HFF-Myc (cell line): ENCODE data around the gene DNAI2.

Source experiments
- DNase-seq: peaks from one replicate; pipeline ENCODE4 v3.0.0-alpha.2; 2011; ENCODE audit warnings: low read depth; ENCODE audit errors: extremely low read depth
- H3K4me3 ChIP-seq: replicated peaks from 2 replicates; pipeline ENCODE4 v1.5.1; 2011; ENCODE audit warnings: low read depth, mild to moderate bottlenecking, control low read depth, low read length
- TF ChIP-seq, protein P1 (sequence below): IDR thresholded peaks from 2 replicates; pipeline ENCODE4 v1.5.1; 2012; ENCODE audit warnings: mild to moderate bottlenecking, low read depth, low read length, control low read depth; ENCODE audit errors: missing control alignments

The DNAI2 gene

DNA sequence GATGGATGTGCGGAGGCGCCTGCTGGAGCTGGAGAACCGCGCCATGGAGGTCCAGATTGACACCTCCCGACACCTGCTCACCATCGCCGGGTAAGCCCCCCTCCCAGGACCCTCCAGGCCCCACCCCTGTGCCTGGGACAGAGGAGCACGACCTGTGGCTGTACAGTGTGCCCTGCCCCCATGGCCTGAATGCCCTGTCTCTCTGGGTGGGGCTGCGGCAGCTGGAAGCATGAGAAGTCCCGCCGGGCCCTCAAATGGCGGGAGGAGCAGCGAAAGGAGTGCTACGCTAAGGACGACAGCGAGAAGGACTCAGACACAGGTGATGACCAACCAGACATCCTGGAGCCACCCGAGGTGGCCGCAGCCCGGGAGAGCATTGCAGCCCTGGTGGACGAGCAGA is 76.5 kb downstream of the DNAI2 start:
- H3K4me3 ChIP-seq: no peak overlapping the region
- TF ChIP-seq, protein P1, sequence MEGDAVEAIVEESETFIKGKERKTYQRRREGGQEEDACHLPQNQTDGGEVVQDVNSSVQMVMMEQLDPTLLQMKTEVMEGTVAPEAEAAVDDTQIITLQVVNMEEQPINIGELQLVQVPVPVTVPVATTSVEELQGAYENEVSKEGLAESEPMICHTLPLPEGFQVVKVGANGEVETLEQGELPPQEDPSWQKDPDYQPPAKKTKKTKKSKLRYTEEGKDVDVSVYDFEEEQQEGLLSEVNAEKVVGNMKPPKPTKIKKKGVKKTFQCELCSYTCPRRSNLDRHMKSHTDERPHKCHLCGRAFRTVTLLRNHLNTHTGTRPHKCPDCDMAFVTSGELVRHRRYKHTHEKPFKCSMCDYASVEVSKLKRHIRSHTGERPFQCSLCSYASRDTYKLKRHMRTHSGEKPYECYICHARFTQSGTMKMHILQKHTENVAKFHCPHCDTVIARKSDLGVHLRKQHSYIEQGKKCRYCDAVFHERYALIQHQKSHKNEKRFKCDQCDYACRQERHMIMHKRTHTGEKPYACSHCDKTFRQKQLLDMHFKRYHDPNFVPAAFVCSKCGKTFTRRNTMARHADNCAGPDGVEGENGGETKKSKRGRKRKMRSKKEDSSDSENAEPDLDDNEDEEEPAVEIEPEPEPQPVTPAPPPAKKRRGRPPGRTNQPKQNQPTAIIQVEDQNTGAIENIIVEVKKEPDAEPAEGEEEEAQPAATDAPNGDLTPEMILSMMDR: no peak
- no peak for DNase-seq

DNA sequence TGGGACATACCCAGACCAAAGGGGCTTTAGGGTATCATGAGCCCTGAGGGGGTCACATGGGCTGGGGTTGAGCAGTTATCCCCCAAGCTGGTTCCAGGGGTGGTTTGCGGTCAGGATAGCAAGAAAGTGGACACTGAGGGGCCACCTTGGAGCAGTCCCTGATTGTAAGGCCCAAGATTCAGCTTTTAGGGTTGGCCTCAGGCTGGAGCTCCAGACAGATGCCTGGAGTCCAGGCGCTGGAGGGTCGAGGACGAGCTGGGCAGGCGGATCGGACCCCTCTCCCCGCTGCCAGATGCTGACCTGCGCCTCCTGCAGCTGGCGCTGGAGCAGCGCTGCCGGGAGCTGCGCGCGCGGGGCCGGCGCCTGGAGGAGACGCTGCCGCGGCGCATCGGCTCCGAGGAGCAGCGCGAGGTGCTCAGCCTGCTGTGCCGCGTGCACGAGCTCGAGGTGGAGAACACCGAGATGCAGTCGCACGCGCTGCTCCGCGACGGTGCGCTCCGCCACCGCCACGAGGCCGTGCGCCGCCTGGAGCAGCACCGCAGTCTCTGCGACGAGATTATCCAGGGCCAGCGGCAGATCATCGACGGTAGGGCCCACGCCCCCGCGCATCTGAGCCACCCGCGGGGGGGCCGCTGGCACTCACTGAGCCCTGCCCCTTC is 77.6 kb downstream of the DNAI2 start:
- TF ChIP-seq, protein P1: no peak
- DNase-seq: no peak
- H3K4me3 ChIP-seq: no peak overlapping the region

DNA sequence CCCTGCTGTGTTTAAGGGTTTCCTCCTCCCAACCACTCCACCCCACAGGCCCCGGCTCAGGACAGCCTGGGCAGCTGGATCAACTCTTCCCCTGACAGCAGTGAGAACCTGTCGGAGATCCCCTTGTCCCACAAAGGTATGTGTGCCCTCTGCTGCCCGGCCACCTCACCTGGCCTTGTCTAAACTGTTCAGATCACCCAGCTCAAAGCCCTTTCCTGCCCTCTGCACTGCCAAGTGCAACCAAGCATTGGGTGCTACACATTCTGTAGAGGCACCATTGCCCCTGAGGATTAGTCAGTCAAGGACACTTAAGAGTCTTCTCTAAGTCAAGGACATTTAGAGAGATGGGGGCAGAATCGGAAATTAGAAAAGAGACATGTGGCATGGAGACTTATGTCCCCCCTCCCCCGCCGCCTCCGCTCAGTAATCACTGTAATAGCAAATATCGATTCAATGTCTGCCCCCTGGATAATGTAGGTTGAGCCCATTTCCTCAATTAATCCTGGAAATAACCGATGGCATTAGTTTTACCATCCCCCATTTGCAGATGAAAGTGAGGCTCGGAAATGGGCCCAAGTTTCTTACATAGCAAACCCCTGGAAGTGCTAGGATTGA is 79.5 kb downstream of the DNAI2 start:
- TF ChIP-seq, protein P1: no peak
- H3K4me3 ChIP-seq: no peak overlapping the region
- DNase-seq: no peak

DNA sequence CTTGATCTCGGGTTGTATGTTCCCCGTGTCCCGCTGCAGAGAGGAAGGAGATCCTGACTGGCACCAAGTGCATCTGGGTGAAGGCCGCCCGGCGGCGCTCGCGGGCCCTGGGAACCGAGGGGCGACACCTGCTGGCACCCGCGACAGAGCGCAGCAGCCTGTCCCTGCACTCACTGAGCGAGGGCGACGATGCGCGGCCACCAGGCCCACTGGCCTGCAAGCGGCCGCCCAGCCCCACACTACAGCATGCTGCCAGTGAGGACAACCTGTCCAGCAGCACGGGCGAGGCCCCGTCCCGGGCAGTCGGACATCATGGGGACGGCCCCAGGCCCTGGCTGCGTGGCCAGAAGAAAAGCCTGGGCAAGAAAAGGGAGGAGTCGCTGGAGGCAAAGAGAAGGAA is 80.1 kb downstream of the DNAI2 start:
- TF ChIP-seq, protein P1: peak; percentile 57
- DNase-seq: no peak
- no peak overlapping the region for H3K4me3 ChIP-seq

DNA sequence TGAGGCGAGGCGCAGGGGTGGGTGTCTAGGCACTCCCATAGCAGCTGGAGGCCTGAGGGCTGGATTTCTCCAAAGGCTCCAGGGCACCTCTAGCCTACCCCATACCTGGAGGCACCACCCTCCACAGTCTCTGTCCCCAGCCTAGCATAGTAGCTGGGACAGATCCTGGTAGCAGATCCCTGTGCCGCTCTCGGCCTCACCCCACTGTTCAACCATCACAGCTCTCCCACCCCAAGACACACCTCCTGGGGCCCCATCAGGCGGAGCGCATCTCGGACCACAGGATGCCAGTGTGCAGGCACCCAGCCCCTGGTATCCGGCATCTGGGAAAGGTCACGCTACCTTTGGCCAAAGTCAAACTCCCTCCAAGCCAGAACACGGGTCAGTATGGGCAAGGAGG is 80.5 kb downstream of the DNAI2 start:
- TF ChIP-seq, protein P1: no peak
- DNase-seq: no peak
- H3K4me3 ChIP-seq: no peak overlapping the region

DNA sequence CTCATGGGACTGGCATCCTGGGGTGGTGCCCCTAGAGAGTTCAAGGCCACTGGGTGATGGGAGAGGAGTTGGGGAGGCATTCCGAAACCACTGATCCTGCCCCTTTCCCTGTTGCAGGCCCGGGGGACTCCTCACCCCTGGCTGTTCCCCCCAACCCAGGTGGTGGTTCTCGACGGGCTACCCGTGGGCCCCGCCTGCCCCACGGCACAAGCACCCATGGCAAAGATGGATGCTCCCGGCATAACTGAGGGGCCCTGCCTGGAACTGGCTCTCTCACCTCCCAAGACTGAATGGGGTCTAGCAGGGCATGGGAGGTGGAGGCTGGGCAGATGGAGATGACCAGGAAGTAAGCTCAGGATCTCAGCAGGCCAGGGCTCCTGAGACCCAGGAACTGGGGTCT is 81.0 kb downstream of the DNAI2 start:
- no peak overlapping the region for H3K4me3 ChIP-seq
- no peak for DNase-seq
- TF ChIP-seq, protein P1: no peak
